Suprapubic skin (tissue), 4 donors: ENCODE results near the gene FOXC1.

ENCODE experiments used
- EP300 ChIP-seq: sonication (generic); formaldehyde crosslinking; IDR thresholded peaks from one replicate; pipeline ENCODE4 v1.6.1; 2017; ENCODE audit warnings: antibody characterized with exemption
- POLR2A ChIP-seq, 2 donors: fragments of 450-650 bp; IDR thresholded peaks; one replicate each; pipeline ENCODE4 v1.6.1; 2017; ENCODE audit warnings: antibody characterized with exemption in 2 of 2, mild to moderate bottlenecking in 2 of 2, moderate library complexity in 2 of 2
- POLR2AphosphoS5 ChIP-seq, 3 donors: sonication (generic); formaldehyde crosslinking; IDR thresholded peaks; one replicate each; pipeline ENCODE4 v1.6.1; 2017; ENCODE audit warnings: antibody characterized with exemption in 3 of 3
- TF ChIP-seq, protein P1 (sequence below), 2 donors: fragments of 200-600 bp in 1 of 2; fragments of 450-650 bp in 1 of 2; sonication (generic) in 1 of 2; IDR thresholded peaks; one replicate each; pipeline ENCODE4 v1.5.1; 2016 to 2019; ENCODE audit warnings: antibody characterized with exemption in 2 of 2, mild to moderate bottlenecking in 1 of 2, moderate library complexity in 1 of 2

DNA sequence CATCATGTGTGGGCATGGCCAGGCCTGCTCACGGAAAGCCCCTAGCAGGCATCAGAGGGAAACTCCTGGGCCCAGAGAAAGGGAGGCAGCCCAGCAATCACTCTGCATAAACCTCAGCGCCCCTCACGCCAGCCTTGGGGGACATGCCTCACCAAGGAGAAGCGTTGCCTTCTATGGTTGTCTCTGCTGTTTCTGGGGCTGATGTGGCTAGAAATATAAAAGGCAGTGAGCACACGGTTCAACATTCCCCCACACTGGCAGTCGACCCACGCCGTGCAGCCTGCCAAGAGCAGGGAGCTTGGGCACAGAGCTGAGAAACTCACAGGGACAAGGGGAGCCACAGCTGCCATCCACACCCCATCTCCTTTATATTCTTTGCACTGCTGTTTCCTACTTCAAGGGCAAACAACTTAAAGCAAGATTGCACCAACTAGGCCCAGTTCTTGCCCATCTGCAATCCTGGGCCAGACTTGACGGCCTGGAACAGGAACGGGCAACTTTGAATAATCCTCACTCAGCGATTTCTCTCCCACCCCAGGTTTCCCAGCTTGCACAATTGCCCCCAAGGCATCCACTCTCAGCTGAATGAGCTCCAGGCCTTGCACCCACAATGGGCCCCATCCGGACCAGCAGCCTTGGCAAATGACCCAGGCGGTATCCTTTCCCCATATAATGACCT lies 35.5 kb upstream of the FOXC1 start:
- TF ChIP-seq POLR2A (IDR thresholded peaks at IDR 0.05) (no peak), POLR2AphosphoS5 (IDR thresholded peaks at IDR 0.05) (no peak), EP300 (no peak)
- TF ChIP-seq, protein P1, sequence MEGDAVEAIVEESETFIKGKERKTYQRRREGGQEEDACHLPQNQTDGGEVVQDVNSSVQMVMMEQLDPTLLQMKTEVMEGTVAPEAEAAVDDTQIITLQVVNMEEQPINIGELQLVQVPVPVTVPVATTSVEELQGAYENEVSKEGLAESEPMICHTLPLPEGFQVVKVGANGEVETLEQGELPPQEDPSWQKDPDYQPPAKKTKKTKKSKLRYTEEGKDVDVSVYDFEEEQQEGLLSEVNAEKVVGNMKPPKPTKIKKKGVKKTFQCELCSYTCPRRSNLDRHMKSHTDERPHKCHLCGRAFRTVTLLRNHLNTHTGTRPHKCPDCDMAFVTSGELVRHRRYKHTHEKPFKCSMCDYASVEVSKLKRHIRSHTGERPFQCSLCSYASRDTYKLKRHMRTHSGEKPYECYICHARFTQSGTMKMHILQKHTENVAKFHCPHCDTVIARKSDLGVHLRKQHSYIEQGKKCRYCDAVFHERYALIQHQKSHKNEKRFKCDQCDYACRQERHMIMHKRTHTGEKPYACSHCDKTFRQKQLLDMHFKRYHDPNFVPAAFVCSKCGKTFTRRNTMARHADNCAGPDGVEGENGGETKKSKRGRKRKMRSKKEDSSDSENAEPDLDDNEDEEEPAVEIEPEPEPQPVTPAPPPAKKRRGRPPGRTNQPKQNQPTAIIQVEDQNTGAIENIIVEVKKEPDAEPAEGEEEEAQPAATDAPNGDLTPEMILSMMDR (IDR thresholded peaks at IDR 0.05), result no peak
